NCI-H1092 (cell line): Measurements from ENCODE around the gene GJD2.
A peak's percentile ranks its signal among the peaks of the same experiment; 100 is the strongest.

Experiments
- DNase-seq: peaks from one replicate; lab custom pipeline; 2025; lab: John Stamatoyannopoulos, UW

Gene GJD2

DNA sequence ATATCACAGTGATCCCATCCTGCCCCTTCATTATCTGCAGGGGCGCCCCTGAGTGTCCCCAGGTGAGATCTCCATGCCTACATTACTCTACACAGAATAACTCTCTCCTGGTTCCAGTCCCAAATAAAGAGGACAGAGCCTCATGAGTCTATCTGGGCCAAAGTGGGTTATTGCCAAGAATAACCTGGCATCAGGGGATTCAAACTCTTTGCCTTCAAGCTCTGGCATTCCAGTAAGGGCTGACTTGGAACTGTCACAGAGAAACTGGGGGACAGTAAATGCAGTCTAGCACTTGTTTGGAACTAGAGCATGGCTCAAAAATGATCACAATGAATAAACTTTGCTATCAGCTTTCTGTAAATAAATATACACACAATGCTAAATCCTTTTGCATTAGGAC lies 30.3 kb downstream of the GJD2 start:
- DNase-seq: no peak

DNA sequence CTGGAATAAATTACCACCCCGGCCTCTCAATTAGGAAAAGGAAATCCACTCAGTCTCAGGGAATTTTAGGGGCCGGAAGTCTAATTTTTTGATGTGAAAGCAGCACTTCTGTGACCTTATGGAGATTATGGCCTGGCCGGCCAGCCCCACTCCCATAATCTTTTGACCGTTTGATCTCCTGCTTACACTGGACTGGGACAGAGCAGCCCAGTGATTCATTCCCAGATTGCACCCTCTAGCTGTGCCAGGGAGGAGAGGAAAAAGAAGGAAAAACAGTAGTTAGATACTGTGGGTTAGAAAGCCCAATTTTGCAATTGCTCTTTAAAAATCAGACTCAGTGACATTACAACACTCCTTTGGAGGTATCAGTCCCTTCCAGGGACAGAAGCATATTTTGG lies 32.4 kb downstream of the GJD2 start:
- no peak for DNase-seq

DNA sequence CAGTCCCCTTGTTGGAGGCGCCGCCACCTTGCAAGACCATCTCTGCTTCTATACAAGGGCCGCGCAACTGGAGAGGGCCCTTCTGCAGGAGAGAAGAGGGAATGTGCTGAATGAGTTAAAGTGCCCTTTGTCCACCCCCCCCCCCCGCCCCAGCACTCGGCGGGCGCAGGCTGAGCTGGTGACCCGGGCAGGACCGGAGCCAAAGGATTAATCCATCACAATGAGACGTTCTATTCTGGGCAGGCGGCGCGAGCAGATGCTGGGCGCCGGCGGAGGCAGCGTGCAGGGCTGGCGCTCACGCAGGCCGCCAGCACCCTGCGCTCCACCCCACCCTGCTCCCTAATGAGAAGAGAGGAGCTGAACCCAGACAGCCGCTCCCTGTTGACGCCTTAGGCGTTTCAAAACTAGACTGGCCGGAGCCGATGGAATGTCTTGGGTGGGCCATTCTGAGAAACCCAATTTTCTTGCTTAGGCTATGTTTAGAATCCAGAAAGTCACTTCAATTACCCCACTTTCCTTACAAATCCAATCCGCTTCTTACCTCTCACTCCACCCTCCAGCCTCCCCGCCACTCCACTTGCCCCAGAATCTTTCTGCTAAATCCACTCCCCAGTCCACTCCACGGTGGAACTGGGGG lies 32.9 kb downstream of the GJD2 start:
- peak; percentile 47 for DNase-seq

DNA sequence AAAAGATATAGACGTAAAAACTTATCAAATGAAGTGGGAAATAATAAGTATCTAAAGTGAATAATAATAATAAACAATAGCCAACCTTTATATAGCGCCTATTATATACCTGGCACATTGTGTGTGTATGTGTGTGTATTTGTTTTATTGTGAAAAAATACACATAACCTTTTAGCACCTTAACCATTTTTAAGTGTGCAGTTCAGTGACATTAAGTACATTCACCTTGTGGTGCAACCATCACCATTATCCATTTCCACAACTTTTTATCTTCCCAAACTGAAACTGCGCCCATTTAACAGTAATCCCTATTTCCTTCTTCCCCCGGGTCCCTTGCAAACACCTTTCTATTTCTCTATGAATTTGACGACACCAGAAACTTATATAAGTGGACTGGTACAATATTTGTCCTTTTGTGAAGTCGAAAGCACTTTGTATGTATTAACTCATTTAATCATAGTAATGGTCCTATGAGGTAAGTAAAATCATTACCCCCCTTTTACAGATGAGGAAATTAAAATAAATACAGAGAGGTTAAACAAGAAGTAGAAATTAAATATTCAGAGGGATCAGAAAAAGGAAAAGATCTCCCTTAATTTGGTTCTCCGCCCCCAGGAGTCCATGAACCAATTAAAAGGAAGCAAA lies 33.5 kb downstream of the GJD2 start:
- DNase-seq: no peak

DNA sequence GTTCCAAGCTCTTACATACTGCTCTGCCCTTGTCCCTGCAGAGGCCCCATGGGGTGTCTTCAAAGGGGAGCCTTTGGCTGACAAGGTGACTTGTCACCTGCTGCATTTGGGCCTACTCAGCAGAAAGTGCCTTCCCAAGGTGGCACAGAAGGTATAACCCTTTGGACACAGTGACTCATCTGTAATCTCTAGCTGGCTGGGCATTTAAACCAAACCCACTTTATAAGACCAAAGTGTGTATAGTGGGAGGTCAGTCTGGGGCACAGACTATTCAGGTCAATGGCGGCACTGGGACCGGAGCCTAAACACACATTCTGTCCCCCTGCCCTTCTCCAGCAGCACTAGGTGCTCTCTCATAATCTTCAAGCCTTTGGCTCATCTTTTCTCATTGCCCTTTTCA lies 35.1 kb downstream of the GJD2 start:
- DNase-seq: no peak

DNA sequence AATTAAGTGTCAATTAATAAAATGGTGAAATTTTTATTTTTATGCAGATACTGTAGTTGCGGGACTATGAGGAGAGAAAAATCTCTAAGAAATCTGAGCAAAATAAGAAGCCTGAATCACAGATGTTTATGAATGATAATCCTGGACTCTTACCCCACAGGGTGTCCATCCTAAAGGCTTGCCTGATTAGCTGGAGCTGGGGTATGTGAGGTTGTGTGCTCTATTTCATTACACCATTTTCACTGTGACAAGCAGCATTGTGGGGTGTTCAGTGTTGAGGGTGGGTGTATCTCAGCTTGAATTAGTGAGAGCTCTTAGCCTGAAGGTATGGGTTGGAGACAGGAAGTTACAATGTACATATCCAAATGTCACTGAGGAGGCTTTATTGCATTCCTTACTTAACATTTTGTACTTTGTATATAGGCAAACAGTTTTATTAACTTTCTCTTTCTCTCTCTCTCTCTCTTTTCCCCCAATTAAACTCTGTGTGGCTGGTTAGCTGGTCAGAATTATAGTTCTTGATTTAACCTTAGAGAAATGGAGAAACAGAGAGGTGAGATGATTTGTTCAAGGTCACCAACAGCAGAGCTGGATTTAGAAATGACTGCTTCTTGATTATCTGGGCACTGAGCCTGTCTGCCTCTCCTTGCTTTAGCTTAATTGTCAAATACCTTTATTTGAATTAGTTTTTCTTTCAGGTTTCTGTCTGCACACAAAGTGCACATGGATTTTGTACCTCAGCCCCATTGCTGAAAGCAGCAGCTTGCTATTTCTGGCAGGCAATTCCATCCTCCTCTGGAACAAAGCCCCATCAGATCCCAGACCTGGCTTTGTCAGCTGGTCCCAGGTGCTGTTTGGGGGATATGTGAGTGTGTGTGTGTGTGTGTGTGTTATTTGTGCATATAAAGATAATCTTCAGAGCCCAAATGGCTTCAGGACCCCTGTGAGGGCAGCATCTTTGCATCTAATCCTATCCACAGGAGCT lies 35.8 kb downstream of the GJD2 start:
- no peak for DNase-seq

DNA sequence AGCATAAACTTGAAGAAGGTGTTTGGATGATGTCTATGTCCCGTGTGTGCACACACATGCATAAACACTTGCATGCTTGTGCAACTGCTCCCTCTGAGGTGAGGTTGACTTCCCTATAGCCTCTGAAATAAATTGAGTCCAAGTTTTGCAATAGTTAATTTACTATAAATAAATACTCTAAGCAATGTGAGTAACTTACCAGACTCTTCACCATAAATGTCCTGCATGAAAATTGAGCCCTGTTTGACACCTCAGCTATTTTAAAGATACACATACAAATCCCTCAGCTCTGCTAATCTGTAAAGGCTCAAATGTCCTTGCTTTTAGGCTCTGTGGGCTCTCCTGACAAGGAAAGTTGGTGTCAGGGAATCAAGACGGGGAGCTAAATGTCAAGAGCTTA lies 37.1 kb downstream of the GJD2 start:
- DNase-seq: no peak

DNA sequence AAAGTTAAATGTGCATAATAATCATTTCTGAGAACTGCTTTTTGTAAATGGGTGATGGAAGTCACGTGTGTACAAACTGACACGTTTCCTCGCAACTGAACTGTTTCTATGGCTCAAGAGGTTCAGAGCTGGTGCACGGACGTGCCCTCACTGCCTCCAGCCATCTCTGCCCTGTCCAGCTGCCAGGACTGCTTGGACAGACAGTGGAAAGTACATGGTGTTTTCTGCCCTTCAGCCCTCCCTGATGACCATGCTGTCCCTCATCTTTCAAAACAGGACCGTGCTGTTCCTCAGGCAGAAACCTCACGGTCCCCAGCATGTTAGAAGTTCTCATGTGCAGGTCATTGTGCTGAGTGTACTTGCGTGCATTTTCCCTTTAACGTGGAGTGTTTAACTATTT lies 38.7 kb downstream of the GJD2 start:
- DNase-seq: no peak

DNA sequence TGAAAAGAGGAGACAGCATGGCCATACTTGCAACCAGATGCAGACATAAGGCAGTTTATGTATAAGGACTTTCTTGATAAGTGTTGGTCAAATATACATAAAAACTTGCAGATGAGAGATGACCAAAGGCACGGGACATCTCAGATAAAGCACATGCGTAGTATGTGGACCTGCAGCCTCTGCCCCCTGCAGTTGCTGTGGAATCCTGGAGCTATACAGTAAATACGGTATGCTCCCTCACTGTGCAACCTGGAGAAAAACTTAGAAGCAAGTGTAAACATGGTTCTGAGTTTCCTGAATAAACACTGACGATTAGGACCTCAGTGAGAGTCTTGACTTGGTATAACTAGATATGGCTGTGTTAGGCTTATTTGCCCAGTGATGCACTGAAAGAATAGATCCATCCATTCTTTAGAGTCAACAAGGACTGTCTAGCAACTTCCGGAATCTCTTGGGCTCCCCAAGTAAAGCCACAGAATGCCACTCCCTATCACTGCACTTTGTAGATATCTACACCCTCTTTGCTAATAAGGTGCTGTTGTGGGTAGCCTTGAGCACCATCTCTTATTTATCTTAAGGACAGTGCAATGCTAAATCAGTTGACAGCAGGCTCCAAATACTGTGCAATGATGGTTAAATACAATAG lies 40.2 kb downstream of the GJD2 start:
- no peak for DNase-seq

DNA sequence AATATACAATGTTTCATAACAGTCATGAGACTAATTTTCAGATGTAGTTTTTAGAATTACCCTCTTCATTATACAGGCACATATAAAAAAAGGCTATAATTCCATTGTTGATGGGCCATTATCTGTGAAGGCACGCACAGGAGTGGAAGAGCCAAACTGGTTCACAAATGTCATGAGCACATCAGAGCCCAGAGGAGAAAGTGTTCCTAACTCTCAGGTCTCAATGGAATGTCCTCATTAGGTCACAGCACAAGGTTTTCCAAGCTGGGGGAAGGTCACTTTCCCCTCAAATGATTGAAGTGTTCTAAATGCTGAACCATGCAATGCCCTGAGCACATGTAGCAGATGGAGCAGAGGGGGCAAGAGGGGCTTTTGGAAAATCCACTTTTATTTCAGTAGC lies 41.2 kb downstream of the GJD2 start:
- no peak for DNase-seq

DNA sequence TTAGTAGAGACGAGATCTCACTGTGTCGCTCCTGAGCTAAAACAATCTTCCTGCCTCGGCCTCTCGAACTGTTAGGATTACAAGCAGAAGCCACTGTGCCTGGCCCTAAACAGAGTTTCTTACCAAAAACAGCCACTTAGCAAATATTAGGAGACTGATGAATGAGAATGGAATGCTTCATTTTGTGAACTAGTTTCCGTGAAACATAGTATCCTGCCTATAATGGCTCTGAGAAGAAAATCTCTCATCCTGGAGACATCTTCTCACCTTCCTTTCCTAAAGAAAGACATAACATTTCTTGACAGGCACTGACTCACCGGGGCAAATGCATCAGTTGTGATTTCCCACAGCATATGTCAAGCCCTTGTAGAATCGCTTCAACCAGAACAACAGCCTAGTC lies 44.9 kb downstream of the GJD2 start:
- no peak for DNase-seq

DNA sequence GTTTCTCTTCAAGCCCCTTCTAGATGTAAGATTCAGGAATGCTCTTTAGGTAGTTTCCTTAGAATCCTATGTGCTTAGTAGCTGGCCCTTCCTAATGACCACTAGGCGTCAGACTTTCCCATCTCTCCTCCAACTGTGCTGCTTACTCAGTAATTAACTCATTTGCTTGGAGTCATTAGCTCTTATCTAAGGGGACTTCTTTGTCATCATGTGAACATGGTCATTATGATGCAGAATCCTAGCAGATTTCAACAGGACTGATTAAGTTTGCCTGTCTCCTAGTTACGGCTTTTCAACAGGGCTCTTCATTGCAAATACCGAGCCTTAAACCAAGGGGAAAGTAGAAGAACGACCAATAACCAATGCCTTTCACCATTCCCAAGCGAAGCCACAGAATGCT lies 46.4 kb downstream of the GJD2 start:
- no peak for DNase-seq

DNA sequence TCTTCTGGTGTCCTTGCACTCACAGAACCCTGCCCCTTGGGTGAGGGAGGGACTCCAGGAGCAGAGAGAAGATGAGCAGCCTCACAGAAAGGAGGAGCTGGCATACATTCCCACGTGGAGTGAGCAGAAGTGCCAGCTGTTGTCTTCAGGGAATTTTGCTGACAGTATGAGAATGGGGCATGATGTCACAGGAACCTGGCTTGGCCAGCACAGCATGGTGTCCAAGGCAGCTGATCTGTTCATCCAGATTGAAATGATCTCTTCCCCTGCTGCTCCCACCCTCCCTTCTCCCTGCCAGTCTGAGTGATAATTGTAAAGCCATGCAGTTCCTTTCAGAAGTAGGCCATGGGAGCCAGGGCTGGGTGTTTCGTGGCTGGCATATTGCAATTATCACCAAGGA lies 53.3 kb downstream of the GJD2 start:
- DNase-seq: no peak
